CD8-positive, alpha-beta memory T cell (primary cell): ENCODE data around the gene RAX2. TPM values are rescaled to one million over a fixed set of nuclear protein-coding genes. Genes with fewer than 3 reads are reported as not detected.
A peak's percentile ranks its signal among the peaks of the same experiment; 100 is the strongest.

Experiments used
- CTCF ChIA-PET: fragments of 350-600 bp; sonication (Branson Sonifier 250); formaldehyde crosslinking; loops from one replicate; lab custom pipeline; 2021; ENCODE audit warnings: antibody characterized with exemption; lab: Charles Lee
- POLR2A ChIA-PET: fragments of 350-600 bp; sonication (Branson Sonifier 250); formaldehyde crosslinking; loops from one replicate; lab custom pipeline; 2021; ENCODE audit warnings: antibody characterized with exemption; lab: Charles Lee
- DNase-seq, 5 donors: peaks; one replicate each; pipeline versions ENCODE4 v3.0.0 to v3.0.0-alpha.2; 2020 to 2022; ENCODE audit warnings: mixed read lengths in 1 of 5
- H3K27ac ChIP-seq: one replicate; pipeline ENCODE4 v1.7.0; 2013; ENCODE audit warnings: low read depth, mild to moderate bottlenecking, low read length, moderate library complexity
- H3K27me3 ChIP-seq: 2 replicates; pipeline ENCODE4 v1.7.0; 2013; ENCODE audit warnings: low read length, mild to moderate bottlenecking; ENCODE audit not compliant: insufficient read depth, poor library complexity, severe bottlenecking
- H3K36me3 ChIP-seq: 2 replicates; pipeline ENCODE4 v1.7.0; 2013; ENCODE audit warnings: mild to moderate bottlenecking, low read length, moderate library complexity; ENCODE audit not compliant: insufficient read depth
- H3K4me1 ChIP-seq: 2 replicates; pipeline ENCODE4 v1.7.0; 2013; ENCODE audit warnings: mild to moderate bottlenecking, low read length, moderate library complexity; ENCODE audit not compliant: insufficient read depth
- H3K4me3 ChIP-seq: 2 replicates; pipeline ENCODE4 v1.7.0; 2013; ENCODE audit warnings: mild to moderate bottlenecking, low read length
- H3K9me3 ChIP-seq: 2 replicates; pipeline ENCODE4 v1.7.0; 2013; ENCODE audit warnings: mild to moderate bottlenecking, low read length
- H3K27ac Mint-ChIP-seq, 8 donors: one replicate each; pipeline ENCODE4 v1.8.0; 2020 to 2021; ENCODE audit warnings: mixed read lengths in 8 of 8, mild to moderate bottlenecking in 6 of 8, inconsistent platforms in 3 of 8, moderate library complexity in 3 of 8
- H3K27me3 Mint-ChIP-seq, 2 donors: one replicate each; pipeline ENCODE4 v1.8.0; 2020 to 2021; ENCODE audit warnings: mixed read lengths in 2 of 2, mild to moderate bottlenecking in 1 of 2, moderate library complexity in 1 of 2
- H3K36me3 Mint-ChIP-seq, 3 donors: one replicate each; pipeline ENCODE4 v1.8.0; 2020 to 2021; ENCODE audit warnings: mixed read lengths in 3 of 3, inconsistent platforms in 1 of 3, mild to moderate bottlenecking in 1 of 3
- H3K4me1 Mint-ChIP-seq, 3 donors: one replicate each; pipeline ENCODE4 v1.8.0; 2020 to 2021; ENCODE audit warnings: mixed read lengths in 3 of 3, inconsistent platforms in 1 of 3, mild to moderate bottlenecking in 1 of 3
- H3K4me3 Mint-ChIP-seq, 7 donors: one replicate each; pipeline ENCODE4 v1.8.0; 2020 to 2021; ENCODE audit warnings: mixed read lengths in 7 of 7, mild to moderate bottlenecking in 6 of 7, moderate library complexity in 4 of 7, inconsistent platforms in 2 of 7
- H3K9me3 Mint-ChIP-seq, 5 donors: one replicate each; pipeline ENCODE4 v1.8.0; 2020 to 2022; ENCODE audit warnings: mixed read lengths in 5 of 5, mild to moderate bottlenecking in 3 of 5, moderate library complexity in 2 of 5, inconsistent platforms in 1 of 5
- polyA plus RNA-seq: library from polyadenylated mRNA; unstranded; fragments of 300-500 nt; fragmentation: Illumina TruSeq; gene quantifications from one replicate; pipeline ENCODE4 v1.2.3, GENCODE V29; 2021
- total RNA-seq, 2 experiments: library from RNA; stranded (reverse); gene quantifications; one replicate each; pipeline ENCODE4 v1.2.3, GENCODE V29; 2021

RAX2 gene
- total and polyA plus RNA-seq, 3 experiments from 2014 or later: not detected

GRCh38 chr19:3721887-3722442 lies 50.1 kb downstream of the RAX2 start:
- Histone ChIP-seq H3K27ac (no peak overlapping the region), H3K36me3 (no peaks in the 10 kb centered on the region), H3K4me1 (peaks cover 16% of the 10 kb centered on the region), H3K9me3 (no peaks in the 10 kb centered on the region), H3K4me3 (peak overlapping the region; percentile 42), H3K27me3 (peaks cover 5% of the 10 kb centered on the region)
- Mint-ChIP-seq H3K36me3 (no peaks in the 10 kb centered on the region), H3K27ac (peak overlapping the region in 3 of 8 donors; percentile 22 to 92 (median 47)), H3K27me3 (peaks cover 7 to 20% of the 10 kb centered on the region in 2 donors), H3K4me1 (peaks cover 9 to 22% (median 13%) of the 10 kb centered on the region in 3 donors), H3K4me3 (peak overlapping the region; percentile 72 to 91 (median 81)), H3K9me3 (no peaks in the 10 kb centered on the region)
- ChIA-PET POLR2A (interaction anchor here (1.1 kb wide), 1 partner anchor 91 kb away, joined by 3 read pairs; no protein-coding TSS in a partner anchor), CTCF (interaction anchor here (0.9 to 1.9 kb wide), 3 partner anchors 35 to 100 kb away, joined by 4 to 8 read pairs (median 4); partner anchors contain the start of gene MRPL54)
- DNase-seq: no peak

- H3K4me3 Mint-ChIP-seq: peak overlapping the region; percentile 72 to 91 (median 81)
- H3K27me3 Mint-ChIP-seq: peaks cover 7 to 20% of the 10 kb centered on the region in 2 donors
- no peak overlapping the region for H3K27ac ChIP-seq
Observed at GRCh38 chr19:3721131-3721886, 50.7 kb downstream of the RAX2 start.

GRCh38 chr19:3720349-3720917 lies 51.6 kb downstream of the RAX2 start:
- peaks cover 9 to 22% (median 13%) of the 10 kb centered on the region in 3 donors for H3K4me1 Mint-ChIP-seq
- DNase-seq: no peak
- no peak overlapping the region for H3K4me3 ChIP-seq
- peak overlapping the region in 1 of 7 donors; percentile 81 for H3K4me3 Mint-ChIP-seq
- ChIA-PET POLR2A (interaction anchor here (0.6 to 1.0 kb wide), 2 partner anchors 101 to 349 kb away, joined by 3 to 9 read pairs; no protein-coding TSS in a partner anchor), CTCF (interaction anchor here (0.6 to 1.5 kb wide), 3 partner anchors 42 to 92 kb away, joined by 3 to 6 read pairs (median 3); partner anchors contain the start of gene MRPL54)
- no peaks in the 10 kb centered on the region for H3K36me3 ChIP-seq
- peaks cover 5% of the 10 kb centered on the region for H3K27me3 ChIP-seq
- H3K27me3 Mint-ChIP-seq: peaks cover 7 to 20% of the 10 kb centered on the region in 2 donors
- no peaks in the 10 kb centered on the region for H3K9me3 Mint-ChIP-seq
- H3K27ac ChIP-seq: no peak overlapping the region
- H3K36me3 Mint-ChIP-seq: no peaks in the 10 kb centered on the region
- H3K9me3 ChIP-seq: no peaks in the 10 kb centered on the region
- H3K27ac Mint-ChIP-seq: no peak overlapping the region
- H3K4me1 ChIP-seq: peaks cover 16% of the 10 kb centered on the region

More at GRCh38 chr19:3721131-3721886, 50.7 kb downstream of the RAX2 start:
- peak; percentile 79 to 89 (median 82) for DNase-seq
- Mint-ChIP-seq H3K9me3 (no peaks in the 10 kb centered on the region), H3K36me3 (no peaks in the 10 kb centered on the region), H3K4me1 (peaks cover 9 to 22% (median 13%) of the 10 kb centered on the region in 3 donors), H3K27ac (no peak overlapping the region)
- peaks cover 16% of the 10 kb centered on the region for H3K4me1 ChIP-seq
- POLR2A ChIA-PET: interaction anchor here (1.1 kb wide), 1 partner anchor 91 kb away, joined by 3 read pairs; no protein-coding TSS in a partner anchor
- no peaks in the 10 kb centered on the region for H3K9me3 ChIP-seq
- H3K27me3 ChIP-seq: peaks cover 5% of the 10 kb centered on the region
- CTCF ChIA-PET: interaction anchor here (0.9 to 1.9 kb wide), 3 partner anchors 36 to 101 kb away, joined by 4 to 8 read pairs (median 4); partner anchors contain the start of gene MRPL54
- peak overlapping the region; percentile 42 for H3K4me3 ChIP-seq
- H3K36me3 ChIP-seq: no peaks in the 10 kb centered on the region

GRCh38 chr19:3719868-3720267 lies 52.2 kb downstream of the RAX2 start:
- Histone ChIP-seq H3K36me3 (no peaks in the 10 kb centered on the region), H3K27ac (no peak overlapping the region), H3K9me3 (no peaks in the 10 kb centered on the region), H3K4me1 (peaks cover 16% of the 10 kb centered on the region), H3K27me3 (peaks cover 5% of the 10 kb centered on the region), H3K4me3 (no peak overlapping the region)
- H3K9me3 Mint-ChIP-seq: no peaks in the 10 kb centered on the region
- H3K4me3 Mint-ChIP-seq: no peak overlapping the region
- H3K27ac Mint-ChIP-seq: no peak overlapping the region
- no peak for DNase-seq
- H3K36me3 Mint-ChIP-seq: no peaks in the 10 kb centered on the region
- peaks cover 7 to 20% of the 10 kb centered on the region in 2 donors for H3K27me3 Mint-ChIP-seq
- H3K4me1 Mint-ChIP-seq: peaks cover 9 to 18% (median 13%) of the 10 kb centered on the region in 3 donors
- POLR2A ChIA-PET: interaction anchor here (0.7 to 1.0 kb wide), 2 partner anchors 102 to 165 kb away, joined by 3 to 4 read pairs; no protein-coding TSS in a partner anchor
- CTCF ChIA-PET: interaction anchor here (0.6 to 1.5 kb wide), 4 partner anchors 9 to 93 kb away, joined by 3 to 6 read pairs (median 3); partner anchors contain the start of gene MRPL54

Other genes starting within 250 kb of the RAX2 start
- gene TEKTIP1, start 233.1 kb downstream of the RAX2 start, total RNA-seq: 1 to 10 TPM; 1.0 to 1.2 TPM
- 0.38 TPM for gene TEKTIP1, start 233.1 kb downstream of the RAX2 start, polyA plus RNA-seq
- 100 to 1,000 TPM; 114 to 119 TPM for gene MFSD12, start 214.6 kb downstream of the RAX2 start, total RNA-seq
- 48.9 TPM for gene MFSD12, start 214.6 kb downstream of the RAX2 start, polyA plus RNA-seq
- 10 to 100 TPM; 44.0 to 50.6 TPM for gene HMG20B, start 199.3 kb downstream of the RAX2 start, total RNA-seq
- 54.2 TPM for gene HMG20B, start 199.3 kb downstream of the RAX2 start, polyA plus RNA-seq
- under 1 TPM; 0.33 to 0.46 TPM for gene GIPC3, start 186.8 kb downstream of the RAX2 start, total RNA-seq
- gene GIPC3, start 186.8 kb downstream of the RAX2 start, polyA plus RNA-seq: 1.8 TPM
- 1 to 10 TPM; 1.5 to 2.4 TPM for gene TBXA2R, start 165.4 kb downstream of the RAX2 start, total RNA-seq
- 7.6 TPM for gene TBXA2R, start 165.4 kb downstream of the RAX2 start, polyA plus RNA-seq
- 10 to 100 TPM; 37.2 to 39.5 TPM for gene CACTIN, start 145.4 kb downstream of the RAX2 start, total RNA-seq
- 16.8 TPM for gene CACTIN, start 145.4 kb downstream of the RAX2 start, polyA plus RNA-seq
- 10 to 100 TPM; 26.9 to 27.6 TPM for gene PIP5K1C, start 71.8 kb downstream of the RAX2 start, total RNA-seq
- 16.0 TPM for gene PIP5K1C, start 71.8 kb downstream of the RAX2 start, polyA plus RNA-seq
- 1 to 10 TPM; 1.5 to 1.7 TPM for gene TJP3, start 63.8 kb downstream of the RAX2 start, total RNA-seq
- 16.2 TPM for gene TJP3, start 63.8 kb downstream of the RAX2 start, polyA plus RNA-seq
- 10 to 100 TPM; 36.3 to 39.0 TPM for gene APBA3, start 10.5 kb downstream of the RAX2 start, total RNA-seq
- gene APBA3, start 10.5 kb downstream of the RAX2 start, polyA plus RNA-seq: 40.8 TPM
- 10 to 100 TPM; 85.0 to 95.3 TPM for gene MRPL54, start 9.5 kb downstream of the RAX2 start, total RNA-seq
- gene MRPL54, start 9.5 kb downstream of the RAX2 start, polyA plus RNA-seq: 113 TPM
- 10 to 100 TPM; 27.6 to 28.1 TPM for gene MATK, start 14.2 kb upstream of the RAX2 start, total RNA-seq
- 142 TPM for gene MATK, start 14.2 kb upstream of the RAX2 start, polyA plus RNA-seq
- under 1 TPM; 0.57 to 0.71 TPM for gene ZFR2, start 96.8 kb upstream of the RAX2 start, total RNA-seq
- gene ZFR2, start 96.8 kb upstream of the RAX2 start, polyA plus RNA-seq: 4.8 TPM
- not detected for gene ATCAY, start 108.5 kb upstream of the RAX2 start, total RNA-seq
- not detected for gene ATCAY, start 108.5 kb upstream of the RAX2 start, polyA plus RNA-seq
- not detected for gene NMRK2, start 160.8 kb upstream of the RAX2 start, total RNA-seq
- gene NMRK2, start 160.8 kb upstream of the RAX2 start, polyA plus RNA-seq: not detected
- 10 to 100 TPM; 42.5 to 44.9 TPM for gene DAPK3, start 198.9 kb upstream of the RAX2 start, total RNA-seq
- gene DAPK3, start 198.9 kb upstream of the RAX2 start, polyA plus RNA-seq: 38.5 TPM
- gene EEF2, start 213.2 kb upstream of the RAX2 start, total RNA-seq: 1,000 to 10,000 TPM; 3,106 to 3,129 TPM
- gene EEF2, start 213.2 kb upstream of the RAX2 start, polyA plus RNA-seq: 533 TPM
- gene PIAS4, start 235.5 kb upstream of the RAX2 start, total RNA-seq: 10 to 100 TPM; 29.1 to 33.8 TPM
- gene PIAS4, start 235.5 kb upstream of the RAX2 start, polyA plus RNA-seq: 6.3 TPM